ENCODE data around the gene KIF12. TPM values are rescaled to one million over a fixed set of nuclear protein-coding genes. Genes with fewer than 3 reads are reported as not detected.

The KIF12 gene
- polyA plus RNA-seq, 1 donor (not counting 4 experiments of a cell fraction or from before 2014, with no cell fraction given) = 1.5 TPM

- dilution Hi-C loops (cut with MboI; ENCODE audit: extremely low pct_ligation_motif_present, low sequenced_read_pairs) = no loop called here
- Histone ChIP-seq H3K9me3 (ENCODE audit: control insufficient read depth, low read depth, low read length) (no peaks in the 10 kb centered on the region), H3K27me3 (ENCODE audit: control insufficient read depth, extremely low read depth, insufficient read depth, low read length) (no peaks in the 10 kb centered on the region), H3K9ac (ENCODE audit: control insufficient read depth, extremely low read depth, insufficient read depth, low read length) (no peak overlapping the region), H3K36me3 (ENCODE audit: control insufficient read depth in 2 of 2, extremely low read depth in 1 of 2, insufficient read depth in 2 of 2, low read length in 2 of 2) (no peaks in the 10 kb centered on the region), H3K4me3 (ENCODE audit: control insufficient read depth in 2 of 3, extremely low read depth in 1 of 3, insufficient read depth in 2 of 3, low read depth in 1 of 3, low read length in 3 of 3) (no peak overlapping the region), H3K4me2 (ENCODE audit: control insufficient read depth, extremely low read depth, insufficient read depth, low read depth, low read length) (no peak overlapping the region), H3K9me1 (ENCODE audit: control insufficient read depth, extremely low read depth, insufficient read depth, low read length) (no peaks in the 10 kb centered on the region), H3K4me1 (ENCODE audit: control insufficient read depth, extremely low read depth, insufficient read depth, low read length) (no peaks in the 10 kb centered on the region), H3K27ac (ENCODE audit: control insufficient read depth, insufficient read depth, low read length) (no peak overlapping the region), H2AFZ (ENCODE audit: control insufficient read depth, low read length) (no peak overlapping the region), H4K20me1 (ENCODE audit: control insufficient read depth, extremely low read depth, insufficient read depth, low read length) (no peaks in the 10 kb centered on the region), H3K79me2 (ENCODE audit: control insufficient read depth, insufficient read depth, low read length) (no peaks in the 10 kb centered on the region)
- DNase-seq (ENCODE audit: low read depth, low spot score) (no peak), FAIRE-seq (no peak)
- TF ChIP-seq CTCF (optimal IDR thresholded peaks at IDR 0.05 in 1 of 3, IDR thresholded peaks at IDR 0.05 in 1 of 3, conservative IDR thresholded peaks at IDR 0.05 in 1 of 3; ENCODE audit: extremely low read depth in 1 of 3, insufficient read depth in 2 of 3, low read length in 3 of 3) (no peak), EZH2 (IDR thresholded peaks at IDR 0.05; ENCODE audit: low read length) (no peak)
These were observed 37.1 kb downstream of the KIF12 start for GRCh38 chr9:114061830-114062474.

- H3K79me2 ChIP-seq (ENCODE audit: control insufficient read depth, insufficient read depth, low read length) = no peaks in the 10 kb centered on the region
- no peaks in the 10 kb centered on the region for H3K4me1 ChIP-seq (ENCODE audit: control insufficient read depth, extremely low read depth, insufficient read depth, low read length)
- TF ChIP-seq EZH2 (IDR thresholded peaks at IDR 0.05; ENCODE audit: low read length) (no peak), CTCF (optimal IDR thresholded peaks at IDR 0.05 in 1 of 3, IDR thresholded peaks at IDR 0.05 in 1 of 3, conservative IDR thresholded peaks at IDR 0.05 in 1 of 3; ENCODE audit: extremely low read depth in 1 of 3, insufficient read depth in 2 of 3, low read length in 3 of 3) (no peak)
- H3K4me2 ChIP-seq (ENCODE audit: control insufficient read depth, extremely low read depth, insufficient read depth, low read depth, low read length) = no peak overlapping the region
- H3K9me3 ChIP-seq (ENCODE audit: control insufficient read depth, low read depth, low read length) = no peaks in the 10 kb centered on the region
- no peaks in the 10 kb centered on the region for H3K36me3 ChIP-seq (ENCODE audit: control insufficient read depth in 2 of 2, extremely low read depth in 1 of 2, insufficient read depth in 2 of 2, low read length in 2 of 2)
- no peak overlapping the region for H3K27ac ChIP-seq (ENCODE audit: control insufficient read depth, insufficient read depth, low read length)
- FAIRE-seq (no peak), DNase-seq (ENCODE audit: low read depth, low spot score) (no peak)
- H4K20me1 ChIP-seq (ENCODE audit: control insufficient read depth, extremely low read depth, insufficient read depth, low read length) = no peaks in the 10 kb centered on the region
- H3K9me1 ChIP-seq (ENCODE audit: control insufficient read depth, extremely low read depth, insufficient read depth, low read length) = no peaks in the 10 kb centered on the region
- no peaks in the 10 kb centered on the region for H3K27me3 ChIP-seq (ENCODE audit: control insufficient read depth, extremely low read depth, insufficient read depth, low read length)
- no peak overlapping the region for H2AFZ ChIP-seq (ENCODE audit: control insufficient read depth, low read length)
- dilution Hi-C loops (cut with MboI; ENCODE audit: extremely low pct_ligation_motif_present, low sequenced_read_pairs) = no loop called here
- H3K9ac ChIP-seq (ENCODE audit: control insufficient read depth, extremely low read depth, insufficient read depth, low read length) = no peak overlapping the region
- no peak overlapping the region for H3K4me3 ChIP-seq (ENCODE audit: control insufficient read depth in 2 of 3, extremely low read depth in 1 of 3, insufficient read depth in 2 of 3, low read depth in 1 of 3, low read length in 3 of 3)
These were observed 37.8 kb downstream of the KIF12 start for GRCh38 chr9:114061292-114061691.

Data from keratinocyte (primary cell).